Neural cell (in vitro differentiated cells): ENCODE data around the gene TAX1BP3.
"Not testable (repeated sequence)": the region's sequence is repeated elsewhere in the genome, so short reads cannot be mapped to it uniquely, and the experiment has no call there.

Source experiments
- CTCF ChIP-seq: fragments of 450-650 bp; IDR thresholded peaks from 2 replicates; pipeline ENCODE4 v1.5.1; 2014; ENCODE audit warnings: antibody characterized with exemption, mild to moderate bottlenecking, moderate library complexity; ENCODE audit not compliant: poor library complexity, severe bottlenecking
- EZH2 ChIP-seq: fragments of 200-600, 300-800 bp; shearing (Covaris generic), sonication (generic); IDR thresholded peaks from 2 replicates; pipeline ENCODE4 v1.6.1; 2014; ENCODE audit warnings: antibody characterized with exemption, low read length, borderline replicate concordance, mild to moderate bottlenecking; ENCODE audit not compliant: insufficient read depth, poor library complexity, severe bottlenecking
- POLR2AphosphoS5 ChIP-seq: IDR thresholded peaks from 2 replicates; pipeline ENCODE4 v1.6.1; 2012
- RAD21 ChIP-seq: fragments of 450-650 bp; conservative IDR thresholded peaks from 2 replicates; pipeline ENCODE4 v1.6.1; 2014; ENCODE audit warnings: antibody characterized with exemption, mild to moderate bottlenecking, moderate library complexity
- REST ChIP-seq: IDR thresholded peaks from 2 replicates; pipeline ENCODE4 v1.6.1; 2012; ENCODE audit warnings: borderline replicate concordance
- TAF1 ChIP-seq: IDR thresholded peaks from 2 replicates; pipeline ENCODE4 v1.6.1; 2012; ENCODE audit warnings: low read depth

GRCh38 chr17:3705718-3705984 is 37.3 kb upstream of the TAX1BP3 start:
- not testable (repeated sequence) for TF ChIP-seq POLR2AphosphoS5, REST, CTCF, EZH2, RAD21, TAF1
